Stimulated activated naive CD8-positive, alpha-beta T cell treated with anti-CD3 and anti-CD28 coated beads, Interleukin-15, Interleukin-2, amounts not matched to agents 100 ng/mL and 50 ng/mL, for 24 hours (primary cell): ENCODE data around the gene BRD3OS.

ENCODE experiments used
- H3K27ac Mint-ChIP-seq: one replicate; pipeline ENCODE4 v1.8.0; 2021; ENCODE audit warnings: mild to moderate bottlenecking, mixed read lengths
- H3K27me3 Mint-ChIP-seq: one replicate; pipeline ENCODE4 v1.8.0; 2021; ENCODE audit warnings: mixed read lengths
- H3K36me3 Mint-ChIP-seq: one replicate; pipeline ENCODE4 v1.8.0; 2021; ENCODE audit warnings: low read depth, mixed read lengths
- H3K4me1 Mint-ChIP-seq: one replicate; pipeline ENCODE4 v1.8.0; 2021; ENCODE audit warnings: low read depth, mixed read lengths
- H3K4me3 Mint-ChIP-seq: one replicate; pipeline ENCODE4 v1.8.0; 2021; ENCODE audit warnings: mild to moderate bottlenecking, mixed read lengths
- H3K9me3 Mint-ChIP-seq: one replicate; pipeline ENCODE4 v1.8.0; 2021; ENCODE audit warnings: mixed read lengths

The BRD3OS gene

DNA sequence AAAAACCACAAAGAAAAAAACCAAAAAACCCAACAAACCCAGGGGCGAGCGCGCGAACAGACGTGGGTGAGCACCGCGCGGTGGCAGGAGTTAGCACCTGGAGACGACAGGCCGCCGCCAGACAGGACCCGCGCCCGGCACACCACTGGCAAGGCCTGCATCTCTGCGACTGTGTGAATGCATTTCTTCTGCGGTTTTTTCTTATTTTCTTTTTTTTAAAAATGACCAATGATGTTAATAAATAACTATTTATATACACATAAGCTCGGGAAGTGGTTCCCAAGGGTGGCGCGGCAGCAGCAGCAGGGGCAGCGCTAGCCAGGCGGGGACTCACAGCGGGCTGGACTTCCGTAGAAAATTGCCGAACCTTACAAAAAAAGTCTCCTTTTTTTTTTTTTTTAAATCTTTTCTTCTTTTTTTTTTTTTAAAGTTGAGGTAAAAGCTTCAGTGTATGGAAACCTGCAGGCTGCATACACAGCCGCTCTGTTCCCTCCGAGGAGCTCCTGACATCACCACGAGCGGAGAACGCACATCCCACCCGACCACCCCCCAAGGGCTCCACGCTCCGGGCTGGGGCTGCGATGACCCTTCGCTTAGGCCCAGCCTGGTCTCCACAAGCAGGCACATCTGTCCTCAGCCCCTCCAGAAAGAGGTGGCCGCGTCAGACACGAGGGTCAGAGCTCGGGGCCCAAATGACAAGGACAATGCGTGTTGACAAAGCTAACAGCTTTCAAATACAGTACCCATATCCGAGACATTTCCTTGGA is 7.4 kb downstream of the BRD3OS start:
- Mint-ChIP-seq H3K4me3 (no peak overlapping the region), H3K36me3 (peaks cover 29% of the 10 kb centered on the region), H3K27me3 (no peaks in the 10 kb centered on the region), H3K4me1 (no peaks in the 10 kb centered on the region), H3K27ac (no peak overlapping the region), H3K9me3 (no peaks in the 10 kb centered on the region)

DNA sequence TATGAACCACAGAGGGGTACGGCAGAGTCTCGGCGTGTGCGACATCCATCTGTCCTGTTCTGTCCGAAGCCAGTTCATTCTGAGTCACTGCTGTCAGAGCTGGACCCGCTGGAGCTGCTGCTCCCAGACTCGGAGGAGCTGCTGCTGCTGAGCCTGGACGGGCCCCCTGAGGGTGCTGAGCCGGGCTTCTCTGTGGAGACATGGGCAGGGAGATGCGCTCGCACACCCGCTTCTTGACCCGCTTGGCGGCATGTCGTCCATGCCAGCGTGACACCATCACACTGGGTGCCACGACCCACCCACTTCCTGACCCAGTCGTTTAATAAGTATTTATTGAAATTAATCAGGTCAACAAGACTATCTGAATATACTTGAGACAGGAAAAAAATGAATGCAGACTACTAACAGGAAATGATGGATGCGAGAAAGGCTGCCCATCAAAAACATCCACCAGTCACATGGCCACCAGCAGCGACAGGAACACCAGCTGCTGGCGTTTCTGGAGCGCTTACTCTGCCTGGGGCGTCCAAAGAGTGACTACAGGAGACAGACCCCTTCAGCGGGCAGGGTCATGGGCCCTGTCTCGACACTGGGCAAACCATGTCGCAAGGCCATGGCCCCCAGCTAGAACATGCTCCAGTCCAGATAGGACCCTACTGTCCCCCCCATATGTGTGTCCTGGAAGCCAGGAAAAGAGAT is 8.4 kb downstream of the BRD3OS start:
- H3K4me3 Mint-ChIP-seq = no peak overlapping the region
- no peaks in the 10 kb centered on the region for H3K27me3 Mint-ChIP-seq
- H3K9me3 Mint-ChIP-seq = no peaks in the 10 kb centered on the region
- H3K4me1 Mint-ChIP-seq = no peaks in the 10 kb centered on the region
- no peak overlapping the region for H3K27ac Mint-ChIP-seq
- H3K36me3 Mint-ChIP-seq = peaks cover 40% of the 10 kb centered on the region

DNA sequence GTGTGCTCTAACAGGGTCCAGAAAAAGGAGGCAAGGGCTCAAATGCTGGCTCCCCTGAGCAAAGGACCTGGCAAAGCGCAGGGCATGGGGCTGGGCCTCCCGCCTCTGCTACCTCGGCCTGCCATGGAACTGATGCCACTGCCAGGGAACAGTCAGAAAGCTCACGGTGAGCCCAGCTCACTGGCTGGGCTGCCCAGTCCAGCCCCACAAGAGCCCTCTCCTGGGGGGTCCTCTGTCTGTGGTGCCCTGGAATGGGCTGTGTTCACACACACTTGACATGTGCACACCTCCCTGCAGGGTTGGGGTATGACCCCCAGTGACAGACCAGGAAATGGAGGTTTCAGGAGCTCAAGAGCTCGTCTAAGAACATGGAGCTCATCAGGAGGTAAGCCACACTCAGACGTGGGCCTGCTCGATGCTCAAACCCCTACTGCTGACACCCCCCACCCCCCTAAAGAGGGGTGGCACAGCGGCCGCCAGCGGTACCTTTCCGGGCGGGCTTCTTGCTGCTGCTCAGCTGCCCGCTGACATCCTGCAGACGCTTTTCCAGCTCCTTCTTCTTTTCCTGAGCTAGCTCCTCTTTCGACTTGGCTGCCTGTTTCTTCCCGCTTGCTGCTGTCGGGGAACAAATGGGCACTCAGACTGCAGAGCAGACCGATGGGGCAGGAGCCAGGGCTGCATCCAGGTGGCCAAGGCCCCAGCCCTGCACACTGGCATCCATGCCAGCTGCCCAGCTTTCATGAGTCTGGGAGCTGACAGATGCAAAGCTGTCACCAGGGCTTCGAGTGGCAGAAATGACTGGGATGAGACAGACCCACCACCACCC is 9.1 kb downstream of the BRD3OS start:
- Mint-ChIP-seq H3K27me3 (no peaks in the 10 kb centered on the region), H3K27ac (no peak overlapping the region), H3K4me3 (no peak overlapping the region), H3K4me1 (no peaks in the 10 kb centered on the region), H3K9me3 (no peaks in the 10 kb centered on the region), H3K36me3 (peaks cover 47% of the 10 kb centered on the region)

DNA sequence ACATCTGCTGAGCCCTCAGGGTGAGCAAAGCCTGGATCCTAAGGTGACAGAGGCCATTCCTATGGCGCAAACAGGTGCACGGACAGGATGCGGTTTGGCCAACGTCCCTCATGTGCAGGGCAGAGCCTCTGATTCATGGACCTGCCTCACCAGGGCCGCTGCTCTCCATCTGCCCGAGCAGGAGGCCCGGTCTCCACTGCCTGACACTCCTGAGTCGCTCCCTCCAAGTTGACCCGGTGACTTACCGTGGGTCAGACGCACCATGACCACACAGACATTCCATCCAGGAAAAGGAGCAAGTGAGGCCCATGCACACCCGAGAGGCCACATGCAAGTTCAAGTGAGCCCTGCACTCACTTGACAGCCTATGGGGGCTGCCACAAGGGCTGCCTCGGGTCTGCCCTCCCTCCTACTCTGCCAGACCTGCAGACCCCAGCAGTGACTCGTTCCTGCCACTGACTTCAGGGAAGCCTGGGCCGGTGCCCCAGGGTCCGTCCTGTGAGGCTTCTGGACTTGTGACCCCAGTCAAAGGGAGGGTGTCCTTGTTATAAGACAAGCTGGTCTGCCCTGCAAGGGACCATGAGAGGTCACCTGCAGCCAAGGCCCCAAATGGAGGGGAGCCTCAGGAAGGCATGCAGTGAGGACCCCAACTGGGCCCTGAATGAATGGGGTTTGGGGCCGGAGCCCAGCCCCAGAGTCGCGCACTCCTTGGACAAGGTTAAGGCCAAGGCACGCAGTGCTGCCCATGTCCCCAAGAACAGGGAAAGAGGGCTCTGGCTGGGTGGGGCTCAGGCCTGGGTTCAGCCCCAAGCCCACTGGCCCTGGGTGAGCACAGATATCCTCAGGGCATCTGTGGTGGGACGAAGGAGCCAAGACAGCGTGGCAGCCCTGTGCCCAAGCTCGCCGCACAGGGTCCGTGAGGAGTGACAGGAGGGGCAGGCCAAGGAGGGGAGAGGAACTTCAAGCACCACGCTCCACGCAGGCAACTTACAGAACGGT is 10.1 kb downstream of the BRD3OS start:
- Mint-ChIP-seq H3K27ac (no peak overlapping the region), H3K36me3 (peaks cover 55% of the 10 kb centered on the region), H3K4me1 (no peaks in the 10 kb centered on the region)

DNA sequence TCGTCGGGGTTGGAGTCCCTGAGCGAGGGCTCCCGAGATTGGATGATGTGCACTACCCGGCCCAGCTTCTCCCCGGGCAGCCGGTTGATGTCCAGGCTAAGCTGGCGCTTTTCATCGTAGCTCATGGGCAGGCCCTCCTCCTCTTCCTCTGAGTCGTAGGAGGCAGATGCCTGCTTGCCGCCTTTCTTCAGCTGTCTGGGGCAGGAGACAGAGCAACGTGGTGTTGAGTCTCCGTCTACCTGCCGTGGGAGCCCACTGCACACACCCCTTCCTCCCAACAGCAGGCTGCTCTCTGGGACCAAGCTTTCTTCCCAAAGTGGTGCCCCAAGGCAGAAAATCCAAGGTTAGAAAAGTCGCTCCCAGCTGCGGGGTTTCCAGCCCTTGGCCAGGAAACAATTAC is 10.8 kb downstream of the BRD3OS start:
- Mint-ChIP-seq H3K36me3 (peaks cover 56% of the 10 kb centered on the region), H3K27me3 (no peaks in the 10 kb centered on the region), H3K9me3 (no peaks in the 10 kb centered on the region), H3K4me1 (no peaks in the 10 kb centered on the region), H3K27ac (no peak overlapping the region), H3K4me3 (no peak overlapping the region)

More for the DNA sequence above, 10.1 kb downstream of the BRD3OS start:
- Mint-ChIP-seq H3K27me3 (no peaks in the 10 kb centered on the region), H3K9me3 (no peaks in the 10 kb centered on the region), H3K4me3 (no peak overlapping the region)

DNA sequence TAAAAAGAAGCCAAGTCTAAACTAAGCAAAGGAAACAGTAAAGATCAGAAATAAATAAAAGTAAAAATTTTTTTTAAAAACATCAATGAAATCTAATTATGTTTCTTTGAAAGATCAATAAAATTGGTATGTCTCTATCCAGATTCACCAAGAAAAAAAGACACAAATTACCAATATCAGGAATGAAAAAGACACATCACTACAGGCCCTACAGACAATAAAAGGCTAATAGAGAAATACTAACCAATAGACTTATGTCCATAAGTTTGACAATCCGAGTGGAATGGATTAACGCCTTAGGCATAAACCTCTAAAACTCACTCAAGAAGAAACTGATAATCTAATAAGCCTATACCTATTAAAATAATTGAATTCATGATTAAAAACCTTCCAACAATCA is 12.4 kb downstream of the BRD3OS start:
- H3K27ac Mint-ChIP-seq = no peak overlapping the region
- no peaks in the 10 kb centered on the region for H3K4me1 Mint-ChIP-seq
- no peaks in the 10 kb centered on the region for H3K27me3 Mint-ChIP-seq
- no peak overlapping the region for H3K4me3 Mint-ChIP-seq
- H3K36me3 Mint-ChIP-seq = peaks cover 56% of the 10 kb centered on the region
- H3K9me3 Mint-ChIP-seq = no peaks in the 10 kb centered on the region

DNA sequence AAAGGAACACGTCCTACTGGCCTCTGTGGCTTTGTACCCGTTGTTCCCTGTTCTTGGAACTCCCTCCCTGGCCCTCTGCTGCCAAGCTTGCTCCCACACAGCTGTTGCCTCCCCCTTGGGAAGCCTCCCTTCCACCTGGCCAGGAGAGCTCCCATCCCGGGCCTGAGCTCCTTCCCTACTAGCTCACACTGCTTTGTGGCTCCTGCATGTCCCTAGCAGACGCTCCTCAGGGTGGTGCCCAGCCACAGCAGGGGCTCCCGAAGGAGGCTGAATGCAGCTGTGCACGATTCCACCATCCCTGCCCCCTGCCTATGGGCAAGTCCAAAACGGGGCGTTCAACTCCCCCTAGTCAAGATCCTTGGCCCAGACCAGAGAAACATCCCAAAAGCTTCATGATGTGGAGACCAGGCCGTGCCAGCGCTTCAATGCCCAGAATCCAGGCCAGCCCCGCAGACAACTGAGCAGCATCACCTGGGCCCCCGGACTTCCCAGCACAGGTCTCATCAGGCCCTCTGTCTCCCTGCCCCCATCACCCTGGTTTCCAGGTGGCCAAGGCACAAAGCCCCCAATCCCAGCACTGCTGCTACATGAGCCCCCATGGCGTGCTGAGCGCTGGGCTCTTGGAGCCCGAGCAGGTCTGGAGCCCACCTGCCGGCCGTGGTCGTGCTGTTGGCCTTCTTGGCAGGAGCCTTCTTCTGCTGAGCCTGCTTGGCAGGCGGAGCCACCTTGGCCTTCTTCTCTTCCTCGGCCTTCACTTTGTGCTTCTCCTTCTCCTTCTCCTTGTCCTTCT is 14.3 kb downstream of the BRD3OS start:
- Mint-ChIP-seq H3K9me3 (no peaks in the 10 kb centered on the region), H3K27me3 (no peaks in the 10 kb centered on the region), H3K4me3 (no peak overlapping the region), H3K36me3 (peaks cover 53% of the 10 kb centered on the region), H3K27ac (no peak overlapping the region), H3K4me1 (no peaks in the 10 kb centered on the region)

DNA sequence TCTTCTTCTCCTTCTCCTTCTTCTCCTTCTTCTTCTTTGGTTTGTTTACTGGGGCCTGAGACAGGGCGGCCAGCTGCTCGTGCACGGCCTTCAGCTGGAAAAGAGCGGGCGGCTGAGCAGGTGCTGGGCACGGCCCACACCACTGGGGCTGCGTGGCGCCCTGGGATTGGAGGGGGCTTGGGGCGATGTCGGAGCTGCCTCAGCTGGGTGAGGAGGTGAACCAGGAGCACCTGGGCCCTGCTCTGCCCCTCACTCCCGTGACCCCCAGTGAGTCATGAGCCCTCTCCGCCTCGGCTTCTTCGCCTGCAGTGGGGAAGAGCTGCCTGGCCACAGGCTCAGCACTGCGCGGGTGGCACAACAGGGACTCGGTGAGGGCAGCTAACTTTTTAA is 14.9 kb downstream of the BRD3OS start:
- H3K36me3 Mint-ChIP-seq = peaks cover 53% of the 10 kb centered on the region
- H3K4me1 Mint-ChIP-seq = no peaks in the 10 kb centered on the region
- no peaks in the 10 kb centered on the region for H3K9me3 Mint-ChIP-seq
- no peak overlapping the region for H3K4me3 Mint-ChIP-seq
- no peak overlapping the region for H3K27ac Mint-ChIP-seq
- H3K27me3 Mint-ChIP-seq = no peaks in the 10 kb centered on the region

DNA sequence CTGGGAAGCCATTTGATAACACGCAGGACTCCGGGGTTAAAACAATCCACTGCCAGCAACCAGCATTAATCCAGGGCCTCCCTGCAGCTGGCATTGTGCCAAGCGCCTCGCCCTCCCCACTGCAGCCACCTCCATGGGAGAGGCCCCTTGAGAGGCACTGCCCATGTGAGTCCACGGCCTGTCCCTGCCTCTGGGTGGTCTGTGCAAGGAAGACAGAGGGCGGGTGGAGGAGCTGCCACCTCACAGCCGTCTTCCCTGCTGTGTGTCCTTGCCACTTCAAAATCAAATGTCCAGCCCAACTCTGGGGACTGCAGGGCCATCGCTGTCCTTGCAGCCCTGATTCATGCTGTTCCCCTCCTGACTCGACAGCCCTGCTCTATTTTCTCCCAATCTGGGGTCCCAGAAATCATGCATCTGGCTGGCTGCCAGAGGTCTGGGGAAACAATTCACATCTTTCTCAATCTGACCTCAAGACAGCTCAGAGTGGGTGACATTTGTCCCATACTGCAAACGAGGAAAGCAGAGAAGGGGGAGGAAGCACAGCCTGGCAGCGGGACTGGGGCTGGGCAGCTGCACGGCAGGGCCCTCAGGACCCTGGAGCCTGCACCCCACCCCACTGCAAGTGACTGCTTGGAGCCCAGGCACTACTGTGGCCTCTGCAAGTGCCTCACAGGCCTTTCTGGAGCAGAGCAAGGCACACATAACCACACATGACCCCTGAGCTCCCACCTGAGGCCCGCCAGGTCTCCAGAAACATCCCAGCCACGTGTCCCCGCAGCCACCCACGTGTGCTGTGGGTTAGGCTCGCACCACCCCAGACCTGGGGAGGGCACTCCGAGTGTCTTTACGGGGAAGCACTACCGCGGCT is 15.7 kb downstream of the BRD3OS start:
- H3K9me3 Mint-ChIP-seq = no peaks in the 10 kb centered on the region
- H3K27me3 Mint-ChIP-seq = no peaks in the 10 kb centered on the region
- H3K36me3 Mint-ChIP-seq = peaks cover 48% of the 10 kb centered on the region
- H3K27ac Mint-ChIP-seq = no peak overlapping the region
- H3K4me1 Mint-ChIP-seq = no peaks in the 10 kb centered on the region
- no peak overlapping the region for H3K4me3 Mint-ChIP-seq

DNA sequence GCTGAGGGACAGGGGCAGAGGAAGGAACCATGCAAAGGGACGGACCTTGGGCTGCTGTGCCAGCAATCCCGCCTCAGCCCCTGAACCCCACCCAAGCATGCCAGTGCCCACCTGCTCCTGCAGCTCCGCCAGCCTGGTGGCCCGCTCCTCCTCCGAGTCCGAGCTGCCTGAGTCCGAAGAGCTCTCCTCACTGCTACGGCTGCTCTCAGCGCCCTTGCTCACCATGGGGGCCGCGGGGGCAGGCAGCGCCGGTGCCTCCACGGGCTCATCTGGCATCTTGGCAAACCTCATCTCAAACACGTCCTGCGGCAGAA is 16.3 kb downstream of the BRD3OS start:
- Mint-ChIP-seq H3K36me3 (peaks cover 42% of the 10 kb centered on the region), H3K9me3 (no peaks in the 10 kb centered on the region), H3K27ac (no peak overlapping the region)

DNA sequence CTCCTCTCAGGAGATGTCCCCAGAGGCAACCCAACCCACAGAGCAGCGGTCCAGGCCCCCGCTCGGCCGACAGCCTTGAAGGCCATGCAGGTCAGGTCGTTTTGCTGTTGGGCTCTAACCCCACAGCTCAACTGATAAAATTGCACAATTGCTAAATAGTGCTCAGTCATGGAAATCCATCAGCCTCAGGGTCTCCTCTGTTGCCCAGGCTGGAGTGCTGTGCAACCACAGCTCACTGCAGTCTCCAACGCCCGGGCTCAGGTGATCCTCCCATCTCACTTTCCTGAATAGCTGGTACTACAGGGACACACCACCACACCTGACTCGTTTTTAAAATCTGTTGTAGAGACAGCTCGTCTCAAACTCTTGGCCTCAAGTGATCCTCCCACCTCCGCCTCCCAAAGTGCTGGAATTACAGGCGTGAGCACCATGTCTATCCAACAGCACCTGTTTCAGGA is 18.3 kb downstream of the BRD3OS start:
- Mint-ChIP-seq H3K4me1 (no peaks in the 10 kb centered on the region), H3K36me3 (peaks cover 35% of the 10 kb centered on the region), H3K9me3 (no peaks in the 10 kb centered on the region), H3K4me3 (no peak overlapping the region), H3K27ac (no peak overlapping the region), H3K27me3 (no peaks in the 10 kb centered on the region)

More for the DNA sequence above, 16.3 kb downstream of the BRD3OS start:
- no peaks in the 10 kb centered on the region for H3K4me1 Mint-ChIP-seq
- no peak overlapping the region for H3K4me3 Mint-ChIP-seq
- no peaks in the 10 kb centered on the region for H3K27me3 Mint-ChIP-seq

DNA sequence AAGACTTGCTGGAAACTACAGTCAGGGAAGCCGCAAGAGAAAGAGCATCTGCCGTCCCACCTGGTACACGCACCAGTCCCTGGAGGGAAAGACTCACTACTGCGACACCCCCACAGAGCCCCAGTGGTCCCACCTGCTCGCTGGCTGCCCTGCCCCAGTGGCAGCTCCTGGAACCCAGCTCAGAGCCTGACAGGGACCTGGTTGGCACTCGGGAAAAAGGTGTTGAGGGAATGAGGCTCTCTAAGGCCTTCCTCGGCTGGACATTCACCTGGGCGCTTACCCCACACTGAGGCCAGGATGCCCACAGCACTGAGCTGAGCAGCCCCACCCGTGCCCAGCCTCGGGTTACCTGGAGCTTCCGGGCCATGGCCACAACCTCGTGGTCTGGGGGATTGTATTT is 19.7 kb downstream of the BRD3OS start:
- H3K4me3 Mint-ChIP-seq = no peak overlapping the region
- no peaks in the 10 kb centered on the region for H3K9me3 Mint-ChIP-seq
- no peaks in the 10 kb centered on the region for H3K27me3 Mint-ChIP-seq
- H3K36me3 Mint-ChIP-seq = peaks cover 21% of the 10 kb centered on the region
- H3K4me1 Mint-ChIP-seq = no peaks in the 10 kb centered on the region
- H3K27ac Mint-ChIP-seq = no peak overlapping the region
